ENCODE measurements around the gene KLHL29.

DNA sequence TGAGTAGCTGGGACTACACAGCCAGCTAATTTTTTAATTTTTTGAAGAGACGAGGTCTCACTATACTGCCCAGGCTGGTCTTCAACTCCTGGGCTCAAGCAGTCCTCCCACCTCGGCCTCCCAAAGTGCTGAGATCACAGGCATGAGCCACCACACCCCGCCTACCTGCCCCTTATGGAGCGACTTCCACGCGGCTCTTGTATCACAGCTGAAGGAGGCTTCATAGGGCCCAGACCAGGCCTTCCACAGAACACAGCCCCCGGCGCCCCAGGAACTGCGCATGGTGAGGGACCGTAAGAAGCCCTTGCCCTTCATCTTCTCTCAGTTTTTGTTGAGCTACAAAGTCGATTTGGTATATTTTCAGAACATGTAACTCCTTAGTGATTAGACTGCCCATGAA is 220.3 kb downstream of the KLHL29 start:
- TF ChIP-seq POLR2A (IDR thresholded peaks at IDR 0.05; ENCODE audit: low read depth, low read length) = no peak
- TF ChIP-seq POLR2AphosphoS5 (IDR thresholded peaks at IDR 0.05; ENCODE audit: low read depth, low read length) = no peak
- TF ChIP-seq TAF1 (IDR thresholded peaks at IDR 0.05; ENCODE audit: borderline replicate concordance, low read depth, low read length) = no peak
